Transverse colon (tissue), 4 donors: Measurements from ENCODE around the gene AKAP1. TPM values are rescaled to one million over a fixed set of nuclear protein-coding genes. Genes with fewer than 3 reads are reported as not detected.

Experiments
- DNase-seq: peaks from one replicate; pipeline ENCODE4 v3.0.0-alpha.2; 2019
- H3K27ac ChIP-seq, 4 donors: fragments of 200-600 bp; sonication (generic); 2 replicates each; pipeline ENCODE4 v1.5.1; 2016 to 2018; ENCODE audit warnings: inconsistent platforms in 4 of 4
- H3K27me3 ChIP-seq: fragments of 200-600 bp; sonication (generic); 2 replicates; pipeline ENCODE4 v1.5.1; 2017; ENCODE audit warnings: inconsistent platforms
- H3K36me3 ChIP-seq, 4 donors: fragments of 200-600 bp; sonication (generic); 2 replicates each; pipeline ENCODE4 v1.5.1; 2017 to 2019; ENCODE audit warnings: inconsistent platforms in 4 of 4
- H3K4me1 ChIP-seq, 4 donors: fragments of 200-600 bp; sonication (generic); 2 replicates each; pipeline ENCODE4 v1.5.1; 2017 to 2020; ENCODE audit warnings: inconsistent platforms in 4 of 4
- H3K4me3 ChIP-seq, 4 donors: fragments of 200-600 bp; sonication (generic); 1 replicate in 1 of 4; 2 replicates in 3 of 4; pipeline versions ENCODE4 v1.5.1 to v1.6.1; 2017 to 2019; ENCODE audit warnings: inconsistent platforms in 4 of 4
- H3K9me3 ChIP-seq, 2 donors: fragments of 200-600 bp; sonication (generic); 2 replicates each; pipeline ENCODE4 v1.5.1; 2017 to 2019; ENCODE audit warnings: inconsistent platforms in 2 of 2
- CTCF ChIP-seq, 5 experiments: fragments of 200-600 bp in 3 of 5; fragments of 450-650 bp in 2 of 5; sonication (generic) in 3 of 5; IDR thresholded peaks; 1 replicate in 2 of 5; 2 replicates in 3 of 5; pipeline ENCODE4 v1.5.1; 2016 to 2017; ENCODE audit warnings: antibody characterized with exemption in 5 of 5, inconsistent platforms in 3 of 5, mild to moderate bottlenecking in 2 of 5, moderate library complexity in 1 of 5
- EP300 ChIP-seq: sonication (generic); formaldehyde crosslinking; IDR thresholded peaks from one replicate; pipeline ENCODE4 v1.6.1; 2017; ENCODE audit warnings: antibody characterized with exemption, low read depth
- POLR2A ChIP-seq: fragments of 450-650 bp; IDR thresholded peaks from one replicate; pipeline ENCODE4 v1.6.1; 2016; ENCODE audit warnings: antibody characterized with exemption, mild to moderate bottlenecking, moderate library complexity
- POLR2AphosphoS5 ChIP-seq, 3 donors: sonication (generic); formaldehyde crosslinking; IDR thresholded peaks; one replicate each; pipeline ENCODE4 v1.6.1; 2016; ENCODE audit warnings: antibody characterized with exemption in 3 of 3
- WGBS, 2 donors: methylation state at CpG; one replicate each; pipeline ENCODE4 v1.1.5; 2018; ENCODE audit warnings: low coverage in 1 of 2; 5-methylcytosine and 5-hydroxymethylcytosine counted together
- in situ Hi-C, 4 donors: fragments of 200-750 bp; cut with MboI; loops; one replicate each; pipeline versions ENCODE4 v1.15.0 to v1.15.1; 2017; ENCODE audit warnings: low sequenced_read_pairs in 3 of 4, low pct_ligation_motif_present in 1 of 4, low pct_unique_long_range_greater_than_20kb in 1 of 4
- intact Hi-C: fragments of 100-400 bp; cut with DNase I; formaldehyde crosslinking; loops from one replicate; pipeline ENCODE4 v1.15.1; 2023; ENCODE audit warnings: low total_unique reads
- total RNA-seq, 4 donors: library from RNA; depleted of rRNA; stranded (reverse); fragments of >200 nt; gene quantifications; one replicate each; pipeline ENCODE4 v1.1.0, GENCODE V29; 2016

AKAP1 gene
- total RNA-seq, 4 donors from 2014 or later, result 137 to 193 (median 171) TPM

- H3K4me3 ChIP-seq, result no peak overlapping the region
- 91% methylated on average over 2 of the region's 2 CpGs; no CpG with 5 or more reads in 1 of the 2 donors for WGBS, 2 donors
- DNase-seq, result no peak
- intact Hi-C loops, result no loop called here
- no peaks in the 10 kb centered on the region for H3K36me3 ChIP-seq
- no peaks in the 10 kb centered on the region for H3K27me3 ChIP-seq
- peaks cover 0 to 15% (median 9%) of the 10 kb centered on the region in 4 donors for H3K4me1 ChIP-seq
- H3K27ac ChIP-seq, result no peak overlapping the region
- no peak for TF ChIP-seq POLR2AphosphoS5 (IDR thresholded peaks at IDR 0.05)
- TF ChIP-seq CTCF (IDR thresholded peaks at IDR 0.05), result no peak
- H3K9me3 ChIP-seq, result no peaks in the 10 kb centered on the region
- in situ Hi-C loops, result no loop called here
Observed at GRCh38 chr17:57068707-57069106, 16.3 kb upstream of the AKAP1 start.

- 50 to 62% methylated on average over 5 of the region's 5 CpGs for WGBS, 2 donors
Observed at GRCh38 chr17:57071991-57072944, 12.8 kb upstream of the AKAP1 start.

GRCh38 chr17:57073626-57074025, 11.4 kb upstream of the AKAP1 start:
- in situ Hi-C loops, result no loop called here
- Histone ChIP-seq H3K9me3 (no peaks in the 10 kb centered on the region), H3K36me3 (no peaks in the 10 kb centered on the region), H3K4me1 (peaks cover 0 to 21% (median 11%) of the 10 kb centered on the region in 4 donors), H3K27me3 (no peaks in the 10 kb centered on the region), H3K27ac (no peak overlapping the region), H3K4me3 (no peak overlapping the region)
- DNase-seq, result no peak
- 28 to 34% methylated on average over 2 of the region's 2 CpGs for WGBS, 2 donors
- intact Hi-C loops, result no loop called here
- TF ChIP-seq POLR2AphosphoS5 (IDR thresholded peaks at IDR 0.05) (no peak), POLR2A (no peak), EP300 (no peak), CTCF (IDR thresholded peaks at IDR 0.05) (no peak)

More at GRCh38 chr17:57071991-57072944, 12.8 kb upstream of the AKAP1 start:
- Histone ChIP-seq H3K9me3 (no peaks in the 10 kb centered on the region), H3K27ac (peak overlapping the region in 2 of 4 donors; percentile 33 to 48), H3K36me3 (no peaks in the 10 kb centered on the region), H3K4me1 (peaks cover 0 to 21% (median 11%) of the 10 kb centered on the region in 4 donors), H3K27me3 (no peaks in the 10 kb centered on the region), H3K4me3 (no peak overlapping the region)
- intact Hi-C loops, result no loop called here
- TF ChIP-seq EP300, result no peak
- no peak for TF ChIP-seq CTCF (IDR thresholded peaks at IDR 0.05)
- peak in 1 of 3 donors; percentile 66 for TF ChIP-seq POLR2AphosphoS5 (IDR thresholded peaks at IDR 0.05)
- in situ Hi-C loops, result no loop called here
- no peak for DNase-seq

GRCh38 chr17:57075193-57075592, 9.9 kb upstream of the AKAP1 start:
- WGBS, 2 donors, result 91% methylated on average over 3 of the region's 3 CpGs
- Histone ChIP-seq H3K4me1 (peaks cover 0 to 21% (median 11%) of the 10 kb centered on the region in 4 donors), H3K4me3 (no peak overlapping the region), H3K27me3 (no peaks in the 10 kb centered on the region), H3K36me3 (no peaks in the 10 kb centered on the region), H3K27ac (no peak overlapping the region), H3K9me3 (no peaks in the 10 kb centered on the region)
- in situ Hi-C loops, result no loop called here
- TF ChIP-seq POLR2A (no peak), CTCF (IDR thresholded peaks at IDR 0.05) (no peak), EP300 (no peak), POLR2AphosphoS5 (IDR thresholded peaks at IDR 0.05) (no peak)
- no peak for DNase-seq
- intact Hi-C loops, result no loop called here
